Fibroblast of the conjunctiva (primary cell): ENCODE data around the gene PSORS1C2.
"Not testable (repeated sequence)": the region's sequence is repeated elsewhere in the genome, so short reads cannot be mapped to it uniquely, and the experiment has no call there.

Experiments used
- DNase-seq: peaks from one replicate; pipeline ENCODE4 v3.0.0-alpha.2; 2010; ENCODE audit warnings: low read depth

The PSORS1C2 gene

DNA sequence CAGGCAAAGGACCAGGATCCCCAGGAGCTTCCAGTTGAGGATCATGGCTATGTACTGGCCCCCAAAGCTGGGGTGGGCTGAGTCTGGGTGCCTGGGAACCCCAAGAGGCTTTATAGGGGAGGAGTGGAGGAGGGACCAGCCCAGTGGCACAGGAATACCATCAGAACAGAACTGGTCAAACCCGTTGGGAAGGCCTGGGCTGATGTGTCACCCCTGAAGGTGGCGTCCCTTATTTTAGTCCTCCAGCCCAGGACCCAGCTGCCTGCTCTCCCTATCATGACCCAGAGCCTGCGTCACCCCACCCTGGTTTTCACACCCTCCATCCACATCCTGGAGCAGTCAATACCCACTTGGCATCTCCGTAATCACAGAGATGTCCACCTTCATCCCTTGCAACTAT, at the start of gene PSORS1C2:
TSS of gene PSORS1C2 (minus strand) at position 85 of the 400 bp plus-strand sequence. CDS start at position 45, 40 bp downstream.
- no peak for DNase-seq

DNA sequence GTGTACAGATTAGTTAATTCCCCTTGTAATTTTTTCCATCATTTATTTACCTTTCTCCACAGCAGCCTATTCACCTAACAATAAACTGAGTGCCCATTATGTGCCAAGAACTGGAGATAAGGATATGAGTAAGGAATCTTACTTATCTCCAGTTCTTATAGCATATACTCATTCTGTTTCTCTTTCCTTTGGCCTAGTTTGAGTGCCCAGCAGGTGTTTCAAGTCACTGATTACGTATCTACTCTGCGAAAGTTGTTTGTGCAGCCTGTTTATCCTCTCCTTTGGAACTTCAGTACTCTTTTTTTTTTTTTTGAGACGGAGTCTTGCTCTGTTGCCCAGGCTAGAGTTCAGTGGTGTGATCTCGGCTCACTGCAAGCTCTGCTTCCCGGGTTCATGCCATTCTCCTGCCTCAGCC, 48.9 kb upstream of the PSORS1C2 start:
- DNase-seq, result no peak

DNA sequence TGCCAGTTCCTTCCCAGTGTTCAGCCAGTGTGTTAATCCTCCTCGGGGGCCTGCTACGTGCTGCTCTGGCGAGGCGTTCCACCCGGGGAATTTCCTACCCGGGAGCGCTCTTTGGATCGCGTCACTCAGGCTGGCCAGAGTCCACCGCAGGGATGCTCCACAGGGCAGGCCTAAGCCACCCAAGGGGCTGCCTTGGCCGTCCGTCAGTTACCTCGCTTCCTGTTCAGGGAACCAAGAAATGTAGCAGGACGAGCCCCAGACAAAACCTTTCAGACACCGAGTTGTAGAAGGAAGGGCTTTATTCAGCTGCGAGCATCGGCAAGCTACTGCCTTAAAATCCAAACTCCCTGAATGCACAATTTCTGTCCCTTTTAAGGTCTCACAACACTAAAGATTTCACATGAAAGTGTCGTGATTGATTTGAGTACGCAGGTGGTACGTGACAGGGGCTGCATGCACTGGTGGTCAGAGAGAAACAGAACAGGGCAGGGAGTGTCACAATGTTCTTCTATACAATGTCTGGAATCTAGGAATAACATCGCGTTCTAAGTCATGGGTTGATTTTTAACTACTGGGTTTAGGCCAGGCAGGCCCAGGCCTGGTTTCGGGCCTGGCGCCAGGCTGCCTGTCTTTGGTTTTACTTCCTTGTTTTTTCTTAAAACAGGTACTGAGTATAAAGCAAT, 47.3 kb upstream of the PSORS1C2 start:
- no peak for DNase-seq

DNA sequence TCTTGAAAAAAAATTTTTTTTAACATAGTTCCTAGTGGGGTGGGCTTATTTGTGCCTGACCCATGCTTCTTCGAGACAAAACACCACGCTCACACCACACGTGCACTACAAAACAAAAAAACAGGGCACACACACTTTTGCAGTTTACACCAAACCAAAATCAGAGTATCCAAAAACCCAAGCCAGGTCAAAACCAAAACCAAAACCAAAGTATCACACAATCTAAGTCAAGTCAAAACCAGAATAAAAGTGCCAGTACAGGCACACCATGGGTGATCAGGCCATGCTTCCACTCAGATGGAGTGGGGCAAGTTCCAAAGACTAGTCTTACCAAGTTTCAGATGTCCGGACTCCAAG, 46.8 kb upstream of the PSORS1C2 start:
- DNase-seq, result not testable (repeated sequence)

DNA sequence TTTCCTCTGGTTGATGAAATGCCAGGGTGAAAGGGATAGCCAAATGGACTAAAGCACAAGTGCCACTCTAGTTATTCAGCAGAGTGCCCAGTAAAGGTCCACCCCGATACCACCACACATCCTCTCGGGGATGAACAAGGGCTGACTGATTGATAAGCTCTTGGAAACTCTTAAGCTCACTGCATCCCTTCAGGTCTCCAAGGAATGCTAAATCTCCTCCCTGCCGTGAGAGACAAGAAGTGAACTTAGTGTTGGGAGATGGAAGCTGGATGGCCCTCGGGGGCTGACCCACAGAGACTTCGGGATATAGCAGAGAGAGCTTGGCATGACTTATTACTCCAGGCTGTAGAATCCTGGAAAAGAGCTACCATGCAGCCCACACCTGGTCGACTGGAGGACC, 45.0 kb upstream of the PSORS1C2 start:
- not testable (repeated sequence) for DNase-seq

DNA sequence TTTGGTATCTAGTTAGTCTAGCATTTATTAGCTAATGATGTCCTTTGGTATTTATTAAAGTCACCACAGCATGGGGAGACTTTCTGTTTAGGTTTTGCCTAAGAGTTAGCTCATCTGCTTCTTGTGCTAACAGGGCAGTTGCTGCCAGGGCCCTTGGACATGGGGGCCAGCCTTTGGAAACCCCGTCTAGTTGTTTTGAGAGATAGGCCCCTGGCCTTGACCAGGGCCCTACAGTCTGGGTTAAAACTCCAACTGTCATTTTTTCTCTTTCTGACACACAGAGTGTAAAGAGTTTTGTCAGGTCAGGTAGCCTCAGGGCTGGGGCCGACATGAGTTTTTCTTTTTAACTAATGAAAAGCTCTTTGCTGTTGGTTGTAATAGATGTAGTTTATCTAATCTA, 44.4 kb upstream of the PSORS1C2 start:
- not testable (repeated sequence) for DNase-seq

DNA sequence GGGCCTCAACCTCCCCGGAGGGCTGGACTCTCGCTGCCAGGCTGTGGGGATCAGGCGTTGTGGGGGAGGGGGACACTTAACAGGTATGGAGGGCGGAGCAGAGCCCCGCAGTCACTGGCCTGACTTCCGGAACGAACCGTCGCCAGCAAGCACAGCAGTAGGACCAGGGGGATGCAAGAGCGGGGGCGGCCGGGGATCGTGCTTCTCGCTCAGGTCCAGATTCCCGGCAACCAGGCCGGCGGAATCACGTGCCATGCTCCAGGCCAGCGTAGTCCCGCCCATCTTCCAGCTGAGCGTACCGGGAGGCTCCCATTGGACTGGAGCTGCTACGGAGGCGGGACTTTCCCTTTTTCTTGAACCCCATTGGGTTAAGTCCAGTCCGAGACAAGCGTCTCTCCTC, 41.6 kb upstream of the PSORS1C2 start:
- peak; percentile 48 for DNase-seq

DNA sequence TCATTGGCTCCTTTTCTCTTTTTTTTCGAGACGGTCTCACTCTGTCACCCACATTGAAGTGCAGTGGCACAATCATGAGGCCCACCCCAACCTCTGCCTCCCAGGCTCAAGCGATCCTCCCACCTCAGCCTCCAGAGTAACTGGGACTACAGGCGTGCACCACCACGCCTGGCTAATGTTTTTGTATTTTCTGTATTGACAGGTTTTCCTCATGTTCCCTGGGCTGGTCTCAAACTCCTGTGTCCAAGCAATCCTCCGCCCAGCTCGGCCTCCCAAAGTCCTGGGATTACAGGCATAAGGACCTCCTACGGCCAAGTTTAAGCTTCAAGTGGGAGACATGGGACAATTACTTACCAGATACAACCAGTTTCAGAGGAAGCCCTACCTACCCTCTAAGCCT, 41.0 kb upstream of the PSORS1C2 start:
- no peak for DNase-seq

DNA sequence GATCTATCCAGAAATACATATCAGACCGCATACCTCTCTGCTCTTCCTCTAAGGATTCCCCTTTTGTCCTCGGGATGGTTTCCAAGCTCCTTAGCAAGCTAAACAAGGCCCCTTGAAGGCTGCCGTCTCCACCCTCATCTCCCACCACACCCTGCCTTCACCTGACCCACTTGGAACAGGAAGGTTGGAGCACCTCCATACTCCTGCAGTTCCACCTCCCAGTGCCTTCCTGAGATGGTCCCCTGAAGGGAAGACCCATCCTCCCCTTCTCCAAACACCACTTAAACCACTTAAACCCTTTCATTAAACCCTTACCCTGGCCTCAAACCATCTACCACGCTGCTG, 40.1 kb upstream of the PSORS1C2 start:
- DNase-seq, result no peak

DNA sequence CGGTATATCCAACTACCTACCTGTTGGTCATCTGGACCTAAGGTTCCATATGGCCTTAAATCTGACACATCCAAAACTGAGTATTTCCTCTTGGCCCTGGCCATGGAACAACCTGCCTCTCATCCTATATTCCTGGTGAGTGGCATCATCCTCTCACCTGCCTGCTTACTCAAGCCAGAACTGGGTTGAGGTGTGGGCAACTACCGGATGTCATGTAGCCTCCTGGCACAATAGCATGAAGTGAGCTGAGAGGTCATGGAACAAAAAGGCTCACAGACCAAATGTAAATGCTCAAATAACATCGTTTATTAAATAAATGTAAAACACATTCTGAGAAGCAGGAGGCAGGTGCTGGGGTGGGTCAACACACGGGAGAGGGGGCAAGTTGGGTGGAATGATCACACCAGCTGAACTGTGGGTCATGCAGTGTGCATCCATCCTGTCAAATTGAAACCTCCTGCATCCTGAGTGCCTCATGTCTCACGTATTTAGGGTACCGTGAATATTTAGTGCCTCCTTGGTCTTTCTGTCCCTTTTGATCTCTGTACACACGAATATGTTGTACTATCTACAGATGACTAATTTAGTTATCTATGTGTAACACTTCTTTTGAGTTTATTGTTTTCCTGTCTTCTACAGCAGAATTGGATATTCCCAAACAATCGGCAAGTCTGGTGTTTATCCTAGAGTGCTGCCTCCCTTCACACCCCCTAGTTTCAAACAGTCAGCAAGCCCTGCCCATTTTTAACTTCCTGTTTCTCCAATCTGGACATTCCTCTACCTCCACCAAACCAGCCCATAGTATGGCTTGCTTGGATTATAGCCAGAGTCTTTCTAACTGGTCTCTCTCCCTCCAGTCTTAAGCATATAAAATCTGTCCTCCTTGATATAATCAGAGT, 39.5 kb upstream of the PSORS1C2 start:
- no peak for DNase-seq

DNA sequence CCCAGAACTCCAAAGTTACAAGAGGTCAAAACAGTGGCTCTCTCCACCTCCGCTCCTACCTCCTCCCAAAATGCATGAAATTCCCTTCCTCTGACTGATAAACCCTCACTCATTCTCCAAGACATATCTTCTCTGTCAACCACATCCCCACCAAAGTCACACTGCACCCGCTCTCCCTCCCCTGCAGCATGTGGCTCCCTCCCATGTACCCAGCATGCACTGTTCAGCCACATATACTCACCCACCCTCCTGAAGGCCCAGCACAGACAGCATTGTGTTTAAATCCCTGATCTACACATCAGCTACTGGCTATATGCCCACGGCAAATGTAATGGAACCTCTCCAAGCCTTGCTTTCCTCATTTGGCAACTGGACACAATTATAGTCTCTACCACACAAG, 37.1 kb upstream of the PSORS1C2 start:
- DNase-seq, result no peak

DNA sequence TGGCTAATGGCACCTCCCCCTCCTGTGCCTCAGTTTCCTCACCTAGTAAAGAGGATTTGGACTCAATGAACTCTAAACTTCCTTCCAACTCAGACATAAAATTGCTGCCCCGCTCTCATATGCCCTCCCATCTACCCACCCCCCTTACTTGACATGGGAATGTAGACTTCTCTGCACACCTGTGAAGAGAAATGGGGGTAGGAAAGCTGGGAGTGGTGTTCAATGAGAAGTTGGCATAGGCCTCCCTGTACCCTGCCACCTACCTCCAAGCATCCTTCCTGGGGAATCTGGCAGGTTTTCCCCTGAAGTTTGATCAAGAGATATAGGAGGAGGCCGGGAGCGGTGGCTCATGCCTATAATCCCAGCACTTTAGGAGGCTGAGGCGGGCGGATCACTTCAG, 35.5 kb upstream of the PSORS1C2 start:
- DNase-seq, result no peak

DNA sequence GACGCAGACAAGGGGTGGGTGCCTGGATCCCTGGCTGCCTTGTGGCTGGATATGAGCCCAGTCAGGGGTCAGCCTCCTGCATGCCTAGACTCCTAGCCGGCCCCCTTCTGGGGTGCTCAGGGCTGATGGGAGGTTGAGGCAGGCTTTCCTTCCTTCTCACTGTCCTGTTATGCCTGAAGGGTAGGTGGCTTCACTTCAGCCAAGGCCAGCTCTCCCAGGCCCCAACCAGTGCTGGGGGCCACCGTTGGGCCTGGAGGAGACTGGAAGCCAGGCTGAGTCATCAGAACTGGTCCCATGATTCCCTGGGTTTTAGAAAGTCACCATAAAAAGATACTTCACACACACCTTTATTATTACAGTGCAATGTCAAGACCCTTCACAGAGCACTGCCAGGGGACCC, 34.5 kb upstream of the PSORS1C2 start:
- no peak for DNase-seq

DNA sequence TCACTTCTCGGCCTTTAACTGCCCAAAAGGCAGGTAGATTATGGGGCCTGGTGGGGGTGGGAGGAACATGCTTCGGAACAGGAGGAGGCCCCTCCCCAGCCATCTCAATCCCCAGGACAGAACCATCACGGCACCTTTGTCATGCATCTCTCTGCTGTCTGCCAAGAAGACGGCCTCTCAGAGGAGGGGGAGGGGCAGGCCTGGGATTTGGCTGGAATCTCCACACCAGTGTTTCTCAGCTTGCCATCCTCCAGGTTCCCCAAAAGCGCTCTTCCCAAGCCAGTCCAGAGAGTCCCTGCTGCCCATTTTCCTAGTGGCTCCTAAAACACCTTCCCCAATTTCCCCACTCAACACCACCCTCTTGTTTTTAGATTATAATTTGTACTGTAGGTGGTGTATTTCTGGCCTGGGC, 34.1 kb upstream of the PSORS1C2 start:
- DNase-seq, result no peak

DNA sequence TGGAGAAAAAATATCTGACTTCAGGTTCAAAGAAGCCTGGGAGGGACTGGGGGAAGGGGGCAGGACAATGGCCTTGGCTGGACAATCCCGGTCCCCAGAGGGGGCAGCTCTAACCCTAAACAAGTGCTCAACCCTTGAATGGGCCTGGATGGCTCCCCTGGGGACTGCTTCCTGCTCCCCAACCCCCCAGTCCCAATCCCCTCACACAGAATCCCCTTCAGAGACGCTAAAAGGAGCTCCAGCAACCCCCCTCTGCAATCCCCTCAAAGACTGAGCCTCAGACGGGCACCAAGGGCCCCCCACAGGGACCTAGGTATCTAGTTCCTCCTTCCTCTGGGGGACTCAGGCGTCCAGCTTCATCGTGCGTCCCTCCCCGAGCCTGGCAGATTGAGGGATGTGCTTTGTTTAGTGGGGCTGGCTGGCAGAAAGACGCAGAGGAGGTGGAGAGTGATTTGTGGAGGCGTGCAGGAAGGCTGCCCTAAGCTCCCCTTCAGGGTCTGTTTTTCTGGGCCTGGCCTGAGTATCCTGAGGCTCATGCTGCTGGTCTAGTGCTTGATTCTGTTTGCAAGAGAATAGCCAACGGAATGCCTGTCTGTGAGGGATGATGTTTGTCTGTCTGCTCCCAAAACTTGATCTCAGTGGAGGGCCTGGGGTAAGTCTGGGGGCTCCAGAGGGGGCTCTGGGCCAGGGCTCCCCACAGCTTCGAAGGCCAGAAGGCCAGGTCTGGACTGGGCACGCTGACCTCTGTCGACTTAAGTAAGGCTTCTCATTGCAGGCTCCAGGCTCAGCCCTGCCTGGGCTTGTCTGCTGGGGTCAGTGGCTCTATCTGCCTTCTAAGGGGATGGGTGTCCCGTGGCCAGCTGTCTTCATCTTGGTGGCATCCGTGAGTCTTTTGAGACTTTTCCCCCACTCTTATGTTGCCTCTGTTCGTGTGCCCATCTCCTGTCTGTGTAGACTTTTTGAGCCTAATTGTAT, 33.4 kb upstream of the PSORS1C2 start:
- DNase-seq, result no peak

DNA sequence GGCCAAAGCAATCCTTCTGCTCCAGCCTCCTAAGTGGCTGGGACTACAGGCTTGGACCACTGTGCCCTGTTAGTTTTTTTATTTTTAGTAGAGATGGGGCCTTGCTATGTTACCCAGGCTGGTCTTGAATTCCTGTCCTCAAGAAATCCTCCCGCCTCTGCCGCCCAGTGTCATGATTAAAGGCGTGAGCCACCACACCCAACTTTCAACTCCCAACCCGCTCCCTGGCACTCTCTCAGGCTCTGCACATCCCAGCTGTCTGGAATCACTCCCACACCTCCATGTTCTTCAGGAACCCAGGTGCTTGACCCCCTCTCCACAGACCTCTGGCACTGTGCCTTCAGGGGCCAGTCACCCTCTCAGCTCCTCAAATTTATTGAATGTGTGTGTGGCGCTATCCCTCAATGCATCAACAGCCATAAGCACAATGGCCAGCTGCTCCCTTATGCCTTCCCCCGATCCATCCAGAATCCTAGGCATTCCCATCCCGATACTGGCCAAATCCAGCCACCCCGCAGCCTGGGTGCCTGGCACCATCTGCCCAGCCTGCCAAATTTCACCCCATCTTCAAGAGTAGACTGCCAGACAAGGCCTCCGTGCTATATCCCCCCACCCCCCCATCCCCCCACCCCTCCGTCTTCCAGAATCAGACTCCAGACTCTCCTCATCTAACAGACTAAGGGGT, 32.3 kb upstream of the PSORS1C2 start:
- DNase-seq, result no peak

DNA sequence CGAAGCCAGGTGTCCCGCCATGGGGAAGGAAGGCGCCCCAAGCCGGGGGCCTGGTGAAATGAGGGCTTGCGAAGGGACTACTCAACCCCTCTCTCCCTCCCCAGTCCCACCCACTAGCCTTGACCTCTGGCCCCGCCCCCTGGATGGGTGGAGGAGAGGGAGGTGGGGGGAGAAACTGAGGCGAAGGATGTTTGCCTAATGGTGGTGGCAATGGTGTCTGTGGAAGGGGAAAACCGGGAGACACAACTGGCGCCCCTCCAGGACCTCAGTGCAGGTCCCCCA, 31.7 kb upstream of the PSORS1C2 start, which contains the start of gene POU5F1:
TSS of gene POU5F1 (minus strand) at position 83 of the 282 bp plus-strand sequence. CDS start at position 21, 62 bp downstream.
- no peak for DNase-seq

DNA sequence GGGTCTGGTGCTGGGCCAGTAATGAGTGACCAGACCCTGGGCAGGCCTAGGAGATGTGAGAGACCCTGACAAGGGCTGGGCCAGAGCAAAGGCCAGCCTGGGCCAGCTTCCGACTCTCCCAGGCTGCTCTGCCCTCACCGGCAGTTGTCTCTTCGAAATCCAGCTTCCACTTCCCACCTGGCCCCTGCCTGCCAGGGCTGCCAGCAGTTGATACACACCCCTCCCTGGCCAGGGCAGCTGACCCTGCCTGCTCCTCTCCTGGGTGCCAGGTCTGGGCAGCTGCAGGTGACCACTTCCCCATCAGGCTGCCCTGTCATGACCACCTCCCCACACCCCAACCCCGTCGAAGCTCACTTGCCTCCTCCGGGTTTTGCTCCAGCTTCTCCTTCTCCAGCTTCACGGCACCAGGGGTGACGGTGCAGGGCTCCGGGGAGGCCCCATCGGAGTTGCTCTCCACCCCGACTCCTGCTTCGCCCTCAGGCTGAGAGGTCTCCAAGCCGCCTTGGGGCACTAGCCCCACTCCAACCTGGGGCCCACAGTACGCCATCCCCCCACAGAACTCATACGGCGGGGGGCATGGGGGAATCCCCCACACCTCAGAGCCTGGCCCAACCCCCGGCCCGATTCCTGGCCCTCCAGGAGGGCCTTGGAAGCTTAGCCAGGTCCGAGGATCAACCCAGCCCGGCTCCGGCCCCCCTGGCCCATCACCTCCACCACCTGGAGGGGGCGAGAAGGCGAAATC, 31.2 kb upstream of the PSORS1C2 start:
- not testable (repeated sequence) for DNase-seq

DNA sequence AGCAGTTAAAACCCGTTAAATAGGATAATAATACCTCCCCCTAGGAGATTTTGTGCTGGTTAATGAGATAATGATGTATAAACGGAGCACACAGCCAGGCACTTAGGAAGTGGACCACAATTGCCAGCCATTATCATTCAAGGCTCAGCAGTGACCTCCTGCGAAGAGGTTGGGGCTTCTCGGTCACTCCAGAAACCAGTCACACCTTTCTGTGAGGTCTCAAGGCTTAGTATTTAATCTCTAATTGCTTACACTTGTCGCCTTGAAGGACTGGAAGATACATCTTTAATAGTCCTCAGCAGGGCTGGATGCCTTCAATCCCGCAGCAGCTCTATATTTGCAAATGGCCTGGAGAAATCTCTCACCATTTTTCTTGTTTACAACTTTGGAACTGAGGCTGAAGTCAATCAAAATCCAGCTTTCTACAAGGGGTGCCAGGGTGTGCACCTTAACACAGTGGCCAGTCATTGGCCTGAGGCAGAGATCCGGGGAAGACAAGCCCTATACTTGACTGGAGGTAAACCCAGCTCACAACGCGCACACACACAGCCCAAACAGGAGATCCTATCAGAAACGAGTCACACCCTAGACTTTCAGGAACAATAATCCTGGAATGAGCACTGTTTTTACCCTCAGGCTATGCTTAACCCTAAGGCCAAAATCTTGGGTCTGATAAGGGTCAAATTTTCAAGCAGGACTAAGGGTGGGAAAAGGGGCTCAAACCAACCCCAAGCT, 30.4 kb upstream of the PSORS1C2 start:
- DNase-seq, result no peak

DNA sequence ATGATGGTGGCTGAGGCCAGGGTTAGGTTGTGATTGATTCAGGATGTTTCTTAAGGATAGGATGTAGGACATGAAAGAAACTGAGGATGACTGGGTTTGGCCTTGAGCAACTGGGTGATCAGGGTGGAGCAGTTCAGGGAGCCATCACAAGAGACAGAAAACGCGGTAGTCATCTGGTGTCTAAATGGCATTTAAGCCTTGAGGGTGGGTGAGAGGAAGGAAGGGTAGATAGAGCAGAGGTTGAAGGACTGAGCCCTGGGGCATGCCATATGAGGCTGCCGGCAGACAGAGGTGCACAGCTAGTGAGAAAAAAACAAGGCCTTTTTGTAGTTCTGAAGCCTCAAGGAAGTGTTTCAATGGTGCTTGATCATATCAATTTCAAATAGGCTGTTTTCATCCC, 29.7 kb upstream of the PSORS1C2 start:
- no peak for DNase-seq
